H1 (cell line): ENCODE data around the gene VWA2.

Experiments used
- CEBPB ChIP-seq: IDR thresholded peaks from 2 replicates; pipeline ENCODE4 v1.6.1; 2012; ENCODE audit warnings: low read depth, low read length
- KDM5A ChIP-seq: fragments of 200-600 bp; IDR thresholded peaks from 2 replicates; pipeline ENCODE4 v1.7.1; 2012; ENCODE audit warnings: mild to moderate bottlenecking, low read length, inconsistent platforms, mixed read lengths
- MAFK ChIP-seq: IDR thresholded peaks from 2 replicates; pipeline ENCODE4 v1.6.1; 2012; ENCODE audit warnings: low read depth, mild to moderate bottlenecking, improper control_type of control experiment, low read length
- MAX ChIP-seq: IDR thresholded peaks from 2 replicates; pipeline ENCODE4 v1.6.1; 2012; ENCODE audit warnings: inconsistent platforms
- POLR2A ChIP-seq, 2 experiments: IDR thresholded peaks; 1 replicate in 1 of 2; 2 replicates in 1 of 2; pipeline ENCODE4 v1.6.1; 2011; ENCODE audit warnings: low read depth in 2 of 2, low read length in 2 of 2, mild to moderate bottlenecking in 2 of 2; ENCODE audit errors: control extremely low read depth in 1 of 2
- TF ChIP-seq, protein P1 (sequence below), 3 experiments: IDR thresholded peaks; 1 replicate in 2 of 3; 2 replicates in 1 of 3; pipeline versions ENCODE4 v1.5.1 to v1.6.1; 2011; ENCODE audit warnings: low read length in 3 of 3, mild to moderate bottlenecking in 3 of 3, inconsistent platforms in 2 of 3, low read depth in 1 of 3, moderate library complexity in 1 of 3; ENCODE audit not compliant: insufficient read depth in 1 of 3; ENCODE audit errors: control extremely low read depth in 1 of 3

- TF ChIP-seq KDM5A (no peak), POLR2A (IDR thresholded peaks at IDR 0.05; ENCODE audit: control extremely low read depth in 1 of 2, low read depth in 2 of 2, low read length in 2 of 2) (no peak), CEBPB (no peak), MAX (no peak), MAFK (no peak)
- TF ChIP-seq, protein P1, sequence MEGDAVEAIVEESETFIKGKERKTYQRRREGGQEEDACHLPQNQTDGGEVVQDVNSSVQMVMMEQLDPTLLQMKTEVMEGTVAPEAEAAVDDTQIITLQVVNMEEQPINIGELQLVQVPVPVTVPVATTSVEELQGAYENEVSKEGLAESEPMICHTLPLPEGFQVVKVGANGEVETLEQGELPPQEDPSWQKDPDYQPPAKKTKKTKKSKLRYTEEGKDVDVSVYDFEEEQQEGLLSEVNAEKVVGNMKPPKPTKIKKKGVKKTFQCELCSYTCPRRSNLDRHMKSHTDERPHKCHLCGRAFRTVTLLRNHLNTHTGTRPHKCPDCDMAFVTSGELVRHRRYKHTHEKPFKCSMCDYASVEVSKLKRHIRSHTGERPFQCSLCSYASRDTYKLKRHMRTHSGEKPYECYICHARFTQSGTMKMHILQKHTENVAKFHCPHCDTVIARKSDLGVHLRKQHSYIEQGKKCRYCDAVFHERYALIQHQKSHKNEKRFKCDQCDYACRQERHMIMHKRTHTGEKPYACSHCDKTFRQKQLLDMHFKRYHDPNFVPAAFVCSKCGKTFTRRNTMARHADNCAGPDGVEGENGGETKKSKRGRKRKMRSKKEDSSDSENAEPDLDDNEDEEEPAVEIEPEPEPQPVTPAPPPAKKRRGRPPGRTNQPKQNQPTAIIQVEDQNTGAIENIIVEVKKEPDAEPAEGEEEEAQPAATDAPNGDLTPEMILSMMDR (IDR thresholded peaks at IDR 0.05; ENCODE audit: control extremely low read depth in 1 of 3, insufficient read depth in 1 of 3, low read depth in 1 of 3, low read length in 3 of 3) = no peak
These were observed 55.5 kb downstream of the VWA2 start for GRCh38 chr10:114294549-114294948.
